SK-N-SH (cell line): ENCODE data around the gene CHRNG. TPM values are rescaled to one million over a fixed set of nuclear protein-coding genes. Genes with fewer than 3 reads are reported as not detected.

Experiments
- CTCF ChIA-PET: fragments of 300-600, 350-600 bp; formaldehyde crosslinking; extraction: SDS; loops from one replicate; lab custom pipeline; 2021; lab: Yijun Ruan, JAX
- POLR2A ChIA-PET: fragments of 350-600 bp; sonication (Branson Sonifier 250); formaldehyde crosslinking; extraction: SDS; loops from one replicate; lab custom pipeline; 2020; ENCODE audit warnings: antibody characterized with exemption, inconsistent platforms; lab: Yijun Ruan, JAX
- DNase-seq: peaks from one replicate; pipeline ENCODE4 v3.0.0; 2012
- H2AFZ ChIP-seq: fragments of 200-600 bp; sonication (generic); 2 replicates; pipeline ENCODE4 v1.8.1; 2016; ENCODE audit warnings: antibody characterized with exemption, mild to moderate bottlenecking, low read depth
- H3F3A ChIP-seq: fragments of 200-600 bp; sonication (generic); replicated peaks from 2 replicates; pipeline ENCODE3; 2016; ENCODE audit warnings: antibody characterized with exemption, mild to moderate bottlenecking; ENCODE audit not compliant: insufficient read depth
- H3K27ac ChIP-seq, 2 experiments: fragments of 200-500 bp in 1 of 2; fragments of 200-600 bp in 1 of 2; sonication (Bioruptor generic) in 1 of 2; sonication (generic), shearing (Covaris generic) in 1 of 2; 2 replicates each; pipeline versions ENCODE4 v1.5.1 to v1.6.1; 2014 to 2016; ENCODE audit warnings: low read depth in 2 of 2, inconsistent platforms in 1 of 2, low read length in 1 of 2, mild to moderate bottlenecking in 1 of 2, mixed read lengths in 1 of 2
- H3K27me3 ChIP-seq: fragments of 200-600 bp; sonication (generic), shearing (Covaris generic); 2 replicates; pipeline ENCODE4 v1.6.1; 2016; ENCODE audit warnings: mixed run types; ENCODE audit not compliant: insufficient read depth
- H3K36me3 ChIP-seq, 2 experiments: fragments of 200-500 bp in 1 of 2; fragments of 200-600 bp in 1 of 2; sonication (Bioruptor generic) in 1 of 2; sonication (generic) in 1 of 2; replicated peaks in 1 of 2; 2 replicates each; pipeline versions ENCODE3 to v1.5.1; 2014 to 2016; ENCODE audit warnings: low read length in 1 of 2, mild to moderate bottlenecking in 1 of 2; ENCODE audit not compliant: insufficient read depth in 2 of 2, control insufficient read depth in 1 of 2
- H3K4me1 ChIP-seq, 2 experiments: fragments of 200-500 bp in 1 of 2; fragments of 200-600 bp in 1 of 2; sonication (Bioruptor generic) in 1 of 2; sonication (generic), shearing (Covaris generic) in 1 of 2; 2 replicates each; pipeline versions ENCODE4 v1.5.1 to v1.6.1; 2014 to 2016; ENCODE audit warnings: low read depth in 1 of 2, low read length in 1 of 2, mixed run types in 1 of 2; ENCODE audit not compliant: insufficient read depth in 2 of 2, control insufficient read depth in 1 of 2
- H3K4me2 ChIP-seq: fragments of 200-600 bp; sonication (generic), shearing (Covaris generic); 2 replicates; pipeline ENCODE4 v1.6.1; 2017; ENCODE audit warnings: mixed run types
- H3K4me3 ChIP-seq, 2 experiments: fragments of 200-500 bp in 1 of 2; fragments of 200-600 bp in 1 of 2; sonication (Bioruptor generic) in 1 of 2; sonication (generic), shearing (Covaris generic) in 1 of 2; 2 replicates each; pipeline versions ENCODE4 v1.5.1 to v1.8.1; 2014 to 2016; ENCODE audit warnings: low read depth in 2 of 2, inconsistent platforms in 1 of 2, low read length in 1 of 2, mild to moderate bottlenecking in 1 of 2, mixed read lengths in 1 of 2, moderate library complexity in 1 of 2
- H3K79me2 ChIP-seq: fragments of 200-600 bp; sonication (generic); 2 replicates; pipeline ENCODE4 v1.8.1; 2017; ENCODE audit warnings: mild to moderate bottlenecking; ENCODE audit not compliant: insufficient read depth
- H3K9ac ChIP-seq: fragments of 200-600 bp; sonication (generic); 2 replicates; pipeline ENCODE4 v1.6.1; 2017; ENCODE audit warnings: mixed run types
- H3K9me2 ChIP-seq: fragments of 200-600 bp; sonication (generic); 2 replicates; pipeline ENCODE4 v1.6.1; 2017; ENCODE audit warnings: mixed run types
- H3K9me3 ChIP-seq: fragments of 200-600 bp; sonication (generic); 2 replicates; pipeline ENCODE4 v1.6.1; 2017; ENCODE audit warnings: mixed run types, mild to moderate bottlenecking, moderate library complexity
- H4K20me1 ChIP-seq: fragments of 200-600 bp; sonication (generic); 2 replicates; pipeline ENCODE4 v1.6.1; 2017; ENCODE audit warnings: mild to moderate bottlenecking, mixed run types; ENCODE audit not compliant: insufficient read depth
- CTCF ChIP-seq: fragments of 200-600 bp; sonication (generic); IDR thresholded peaks from 2 replicates; pipeline ENCODE4 v1.6.1; 2017; ENCODE audit warnings: antibody characterized with exemption, mild to moderate bottlenecking, moderate library complexity
- EP300 ChIP-seq, 2 experiments: IDR thresholded peaks; 2 replicates each; pipeline versions ENCODE4 v1.4.0 to v1.6.1; 2012; ENCODE audit warnings: borderline replicate concordance in 1 of 2, low read depth in 1 of 2, low read length in 1 of 2
- FOSL2 ChIP-seq: IDR thresholded peaks from 2 replicates; pipeline ENCODE4 v1.4.0; 2012; ENCODE audit warnings: low read depth, mild to moderate bottlenecking, moderate library complexity, borderline replicate concordance
- FOXJ3 ChIP-seq: sonication (generic); formaldehyde crosslinking; IDR thresholded peaks from 2 replicates; pipeline ENCODE4 v1.5.1; 2020; ENCODE audit warnings: mild to moderate bottlenecking, missing genetic modification reagents
- FOXM1 ChIP-seq: IDR thresholded peaks from 2 replicates; pipeline ENCODE4 v1.4.0; 2012; ENCODE audit warnings: low read depth, mild to moderate bottlenecking
- GABPA ChIP-seq: IDR thresholded peaks from 2 replicates; pipeline ENCODE4 v1.4.0; 2012; ENCODE audit warnings: low read depth, mild to moderate bottlenecking
- MEF2A ChIP-seq: IDR thresholded peaks from 2 replicates; pipeline ENCODE4 v1.4.0; 2012; ENCODE audit warnings: low read depth, borderline replicate concordance
- MXI1 ChIP-seq: IDR thresholded peaks from 2 replicates; pipeline ENCODE4 v1.6.1; 2012; ENCODE audit warnings: mild to moderate bottlenecking, low read depth, low read length, improper control_type of control experiment
- RFX5 ChIP-seq: IDR thresholded peaks from 2 replicates; pipeline ENCODE4 v1.6.1; 2012; ENCODE audit warnings: mild to moderate bottlenecking, improper control_type of control experiment, low read length
- RXRA ChIP-seq: IDR thresholded peaks from 2 replicates; pipeline ENCODE4 v1.4.0; 2012; ENCODE audit warnings: low read depth, mild to moderate bottlenecking, borderline replicate concordance
- TEAD4 ChIP-seq: IDR thresholded peaks from 2 replicates; pipeline ENCODE4 v1.4.0; 2012; ENCODE audit warnings: mild to moderate bottlenecking, borderline replicate concordance; ENCODE audit not compliant: insufficient read depth
- USF2 ChIP-seq: fragments of 150-350 bp; IDR thresholded peaks from 2 replicates; pipeline ENCODE4 v1.6.1; 2017; ENCODE audit warnings: antibody characterized with exemption, low read length, low read depth, borderline replicate concordance
- ZBTB33 ChIP-seq: IDR thresholded peaks from 2 replicates; pipeline ENCODE4 v1.4.0; 2012; ENCODE audit warnings: low read depth, borderline replicate concordance
- WGBS: methylation state at CpG from one replicate; pipeline ENCODE4 v1.1.6; 2017; ENCODE audit warnings: low lambda C conversion rate; 5-methylcytosine and 5-hydroxymethylcytosine counted together
- polyA plus RNA-seq, 3 experiments: library from polyadenylated mRNA; depleted of rRNA; stranded (reverse); fragments of >200 nt; gene quantifications; 2 replicates each; pipeline ENCODE4 v1.2.3, GENCODE V29; 2012

CHRNG gene
- polyA plus RNA-seq, 1 of the 3 experiments (the other 2 are of a cell fraction), result not detected

GRCh38 chr2:232544674-232545073, 5.2 kb downstream of the CHRNG start:
- 96% methylated on average over 6 of the region's 6 CpGs for WGBS
- Histone ChIP-seq H2AFZ (no peak overlapping the region), H3K27ac (no peak overlapping the region), H3K36me3 (peaks cover 2 to 5% of the 10 kb centered on the region in 2 experiments), H3K4me1 (no peaks in the 10 kb centered on the region; a peak in 2 of 4 replicates), H3K27me3 (no peaks in the 10 kb centered on the region), H3K4me3 (no peak overlapping the region), H3K4me2 (no peak overlapping the region), H4K20me1 (no peaks in the 10 kb centered on the region), H3K9ac (no peak overlapping the region), H3K9me3 (no peaks in the 10 kb centered on the region), H3F3A (no peaks in the 10 kb centered on the region), H3K9me2 (no peaks in the 10 kb centered on the region), H3K79me2 (peaks cover 35% of the 10 kb centered on the region)
- ChIA-PET CTCF (interaction anchor here (1.6 kb wide), 1 partner anchor 23 kb away, joined by 5 read pairs; no protein-coding TSS in a partner anchor), POLR2A (no interaction called here)
- no peak for DNase-seq
- no peak for TF ChIP-seq RFX5
- no peak for TF ChIP-seq ZBTB33
- no peak for TF ChIP-seq MXI1
- no peak for TF ChIP-seq MEF2A
- no peak for TF ChIP-seq RXRA

GRCh38 chr2:232545511-232546375, 6.3 kb downstream of the CHRNG start:
- Histone ChIP-seq H3K4me3 (no peak overlapping the region), H3K9me2 (no peaks in the 10 kb centered on the region), H3K9me3 (no peaks in the 10 kb centered on the region), H3K79me2 (peaks cover 37% of the 10 kb centered on the region), H3K36me3 (peaks cover 2 to 5% of the 10 kb centered on the region in 2 experiments), H3F3A (no peaks in the 10 kb centered on the region), H3K4me1 (no peaks in the 10 kb centered on the region; a peak in 2 of 4 replicates), H3K27ac (no peak overlapping the region), H3K9ac (no peak overlapping the region), H2AFZ (no peak overlapping the region), H3K27me3 (no peaks in the 10 kb centered on the region), H4K20me1 (no peaks in the 10 kb centered on the region), H3K4me2 (no peak overlapping the region)
- DNase-seq, result peak; percentile 12
- TF ChIP-seq RFX5 (no peak), CTCF (no peak), TEAD4 (no peak), USF2 (no peak), FOXM1 (no peak), FOSL2 (no peak), EP300 (IDR thresholded peaks at IDR 0.05; ENCODE audit: borderline replicate concordance in 1 of 2, low read depth in 1 of 2, low read length in 1 of 2) (no peak), MXI1 (no peak), RXRA (no peak), FOXJ3 (no peak), GABPA (no peak)
- WGBS, result 83% methylated on average over 9 of the region's 17 CpGs
- ChIA-PET POLR2A (no interaction called here), CTCF (no interaction called here)
